LNCaP clone FGC (cell line): ENCODE measurements around the gene PEX14.

ENCODE experiments used
- DNase-seq: peaks from one replicate; pipeline ENCODE4 v3.0.0-alpha.2; 2011; ENCODE audit warnings: low read depth
- H3K4me3 ChIP-seq: 2 replicates; pipeline ENCODE4 v1.5.1; 2011; ENCODE audit warnings: mild to moderate bottlenecking, low read depth, low read length, control low read depth
- TF ChIP-seq, protein P1 (sequence below): IDR thresholded peaks from 2 replicates; pipeline ENCODE4 v1.5.1; 2012; ENCODE audit warnings: mild to moderate bottlenecking; ENCODE audit not compliant: control insufficient read depth, insufficient read depth; ENCODE audit errors: extremely low read depth

PEX14 gene

DNA sequence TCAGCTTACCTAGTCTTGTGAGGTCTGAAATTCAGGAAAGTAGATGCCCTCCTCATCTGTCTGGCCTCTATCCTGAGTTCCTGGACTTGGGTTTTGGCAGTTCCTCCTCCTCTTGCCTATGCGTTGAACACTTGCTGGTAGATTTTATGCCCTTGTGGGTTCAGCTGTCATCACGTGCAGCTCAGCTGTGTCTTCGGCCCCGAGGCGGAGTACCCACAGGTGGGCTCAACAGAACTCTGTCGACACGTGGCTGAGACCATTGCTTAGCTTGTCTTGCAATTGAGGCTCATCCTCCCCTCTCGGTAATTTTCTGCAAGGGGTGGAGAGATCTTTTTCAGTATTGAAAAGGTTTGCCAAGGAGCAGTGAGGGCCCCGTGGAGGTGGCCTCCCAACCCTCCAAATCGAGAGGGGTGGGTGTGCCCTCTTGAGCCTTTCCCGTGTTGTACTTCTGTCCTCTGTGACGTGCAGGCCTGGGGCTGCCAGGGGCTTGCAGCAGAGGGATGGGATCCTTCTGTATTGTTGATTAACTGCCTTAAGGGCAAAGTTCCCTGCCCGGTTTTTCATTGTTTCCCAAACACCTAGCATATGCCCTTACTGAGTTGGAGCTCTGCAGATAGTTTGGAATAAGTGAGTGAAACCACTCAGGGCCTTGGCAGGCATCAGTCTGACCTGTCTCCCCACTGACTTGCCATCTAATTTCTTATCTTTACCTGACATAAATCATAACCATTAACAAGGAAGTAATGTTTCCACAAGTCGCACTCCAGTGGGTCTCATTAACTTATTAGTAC lies 41.6 kb upstream of the PEX14 start:
- DNase-seq, result no peak
- H3K4me3 ChIP-seq, result no peak overlapping the region
- TF ChIP-seq, protein P1, sequence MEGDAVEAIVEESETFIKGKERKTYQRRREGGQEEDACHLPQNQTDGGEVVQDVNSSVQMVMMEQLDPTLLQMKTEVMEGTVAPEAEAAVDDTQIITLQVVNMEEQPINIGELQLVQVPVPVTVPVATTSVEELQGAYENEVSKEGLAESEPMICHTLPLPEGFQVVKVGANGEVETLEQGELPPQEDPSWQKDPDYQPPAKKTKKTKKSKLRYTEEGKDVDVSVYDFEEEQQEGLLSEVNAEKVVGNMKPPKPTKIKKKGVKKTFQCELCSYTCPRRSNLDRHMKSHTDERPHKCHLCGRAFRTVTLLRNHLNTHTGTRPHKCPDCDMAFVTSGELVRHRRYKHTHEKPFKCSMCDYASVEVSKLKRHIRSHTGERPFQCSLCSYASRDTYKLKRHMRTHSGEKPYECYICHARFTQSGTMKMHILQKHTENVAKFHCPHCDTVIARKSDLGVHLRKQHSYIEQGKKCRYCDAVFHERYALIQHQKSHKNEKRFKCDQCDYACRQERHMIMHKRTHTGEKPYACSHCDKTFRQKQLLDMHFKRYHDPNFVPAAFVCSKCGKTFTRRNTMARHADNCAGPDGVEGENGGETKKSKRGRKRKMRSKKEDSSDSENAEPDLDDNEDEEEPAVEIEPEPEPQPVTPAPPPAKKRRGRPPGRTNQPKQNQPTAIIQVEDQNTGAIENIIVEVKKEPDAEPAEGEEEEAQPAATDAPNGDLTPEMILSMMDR, result no peak

DNA sequence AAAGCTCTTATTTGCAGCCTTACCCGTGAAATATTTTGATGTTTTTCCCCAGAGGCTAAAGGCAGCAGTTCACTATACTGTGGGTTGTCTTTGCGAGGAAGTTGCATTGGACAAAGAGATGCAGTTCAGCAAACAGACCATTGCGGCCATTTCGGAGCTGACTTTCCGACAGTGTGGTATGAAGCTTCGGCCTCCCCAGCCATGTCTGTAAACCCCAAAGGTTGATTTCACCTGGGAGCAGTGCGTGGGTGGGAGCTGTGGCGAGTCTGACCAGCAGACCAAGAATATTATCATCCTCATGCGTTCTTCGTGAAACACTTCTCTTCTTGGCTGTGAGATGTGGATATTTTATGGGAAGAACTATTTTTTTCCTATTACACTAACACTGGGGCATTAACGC lies 41.0 kb upstream of the PEX14 start:
- no peak for DNase-seq
- TF ChIP-seq, protein P1, result no peak
- no peak overlapping the region for H3K4me3 ChIP-seq

DNA sequence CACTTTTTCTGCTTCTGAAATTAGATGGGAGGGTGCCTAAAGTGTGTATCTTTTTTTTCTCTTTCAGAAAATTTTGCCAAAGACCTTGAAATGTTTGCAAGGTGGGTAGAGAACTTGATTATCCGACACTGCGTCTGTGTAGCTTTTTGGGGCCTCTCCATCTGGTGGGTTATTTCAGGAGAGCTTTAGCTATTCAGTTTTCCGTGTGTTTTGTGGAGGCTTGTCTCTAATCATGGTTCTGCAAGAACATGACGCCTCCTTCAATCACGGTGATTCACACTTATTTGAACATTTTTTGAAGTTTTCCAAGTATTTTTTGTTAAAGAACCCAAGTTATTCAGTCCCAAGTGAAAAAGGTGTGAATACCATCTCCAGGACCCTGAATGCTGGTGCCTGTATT lies 40.2 kb upstream of the PEX14 start:
- TF ChIP-seq, protein P1, result no peak
- no peak for DNase-seq
- no peak overlapping the region for H3K4me3 ChIP-seq

DNA sequence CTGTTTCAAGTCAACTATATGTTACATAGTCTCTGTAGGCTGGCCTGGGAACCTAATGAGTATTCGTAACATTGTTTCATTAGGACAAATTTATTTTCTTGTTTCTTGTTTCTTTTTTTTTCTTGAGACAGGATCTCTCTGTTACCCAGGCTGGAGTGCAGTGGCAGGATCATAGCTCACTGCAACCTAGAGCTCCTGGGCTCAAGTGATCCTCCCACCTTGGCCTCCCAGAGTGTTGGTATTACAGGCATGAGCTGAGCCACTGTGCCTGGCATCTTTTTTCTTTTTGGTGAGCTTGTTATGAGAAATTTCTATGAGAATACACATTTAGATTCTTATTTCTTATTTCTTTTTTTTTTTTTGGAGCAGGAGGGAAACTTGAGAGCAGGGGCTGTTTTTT lies 37.7 kb upstream of the PEX14 start:
- no peak overlapping the region for H3K4me3 ChIP-seq
- DNase-seq, result no peak
- TF ChIP-seq, protein P1, result no peak

DNA sequence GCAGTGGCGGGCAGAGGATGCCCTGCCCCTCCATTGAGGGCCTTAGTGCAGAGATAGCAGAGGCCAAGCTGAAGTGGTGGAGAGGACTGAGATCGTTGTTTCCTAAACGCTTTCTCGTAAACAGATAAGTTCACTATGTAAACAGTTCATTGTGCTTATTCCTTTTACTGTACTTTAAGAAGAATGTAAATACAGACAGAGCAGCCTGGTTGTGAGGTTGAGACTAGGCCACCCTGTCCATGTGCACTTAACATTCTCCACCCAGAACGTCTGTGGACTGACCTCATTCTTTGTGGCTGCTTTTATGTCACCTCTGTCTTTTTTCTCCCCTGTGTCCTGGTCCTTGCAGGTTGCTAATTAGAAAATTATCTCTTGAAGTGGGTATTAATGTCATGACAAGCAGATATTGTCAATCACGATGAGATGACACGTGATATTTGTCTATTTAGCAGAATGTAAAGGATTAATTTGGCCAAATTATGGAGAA lies 36.0 kb upstream of the PEX14 start:
- peak; percentile 63 for DNase-seq
- TF ChIP-seq, protein P1, result no peak
- H3K4me3 ChIP-seq, result no peak overlapping the region

DNA sequence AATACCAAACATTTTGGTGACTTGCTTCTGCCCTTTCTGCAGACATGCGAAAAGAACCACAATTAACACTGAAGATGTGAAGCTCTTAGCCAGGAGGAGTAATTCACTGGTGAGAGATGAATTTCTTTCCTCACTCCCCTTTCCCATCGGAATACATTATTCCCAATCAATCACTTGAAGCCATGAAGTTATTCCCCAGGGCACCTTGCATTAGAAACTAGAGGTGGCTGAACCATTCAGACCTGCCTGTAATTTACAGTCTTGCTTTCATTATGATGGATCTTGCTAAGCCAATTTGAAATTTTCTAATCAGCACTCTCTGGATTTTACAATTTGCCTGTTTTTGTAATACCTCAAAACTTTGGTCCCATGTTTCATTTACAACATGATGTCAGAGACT lies 34.4 kb upstream of the PEX14 start:
- H3K4me3 ChIP-seq, result no peak overlapping the region
- TF ChIP-seq, protein P1, result no peak
- DNase-seq, result no peak

DNA sequence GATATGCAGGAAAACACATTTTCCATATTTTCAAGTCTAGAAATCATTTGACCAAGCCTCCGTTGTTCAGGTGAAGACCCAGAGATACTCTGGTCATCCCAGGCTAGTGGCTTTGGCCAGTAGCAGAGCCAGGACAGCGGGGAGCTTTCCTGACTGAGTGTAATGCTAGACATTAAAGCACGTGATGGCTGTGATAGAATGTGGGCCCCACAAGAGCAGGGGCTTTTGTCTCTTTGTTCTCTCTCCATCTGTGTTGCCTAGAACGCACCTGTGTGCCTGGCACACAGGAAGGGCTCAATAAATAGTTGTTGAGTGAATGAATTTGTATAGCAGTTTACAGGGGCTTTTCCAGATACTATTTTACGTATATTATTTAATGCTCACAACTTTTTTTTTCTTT lies 34.0 kb upstream of the PEX14 start:
- no peak for DNase-seq
- TF ChIP-seq, protein P1, result no peak
- H3K4me3 ChIP-seq, result no peak overlapping the region
